ENCODE data around the gene ARID1B. TPM values are rescaled to one million over a fixed set of nuclear protein-coding genes. Genes with fewer than 3 reads are reported as not detected.
A peak's percentile ranks its signal among the peaks of the same experiment; 100 is the strongest.

ARID1B gene
- total RNA-seq, 1 experiment from 2014 or later: 60.3 TPM

GRCh38 chr6:157186785-157187181 lies 409.6 kb downstream of the ARID1B start (continued):
- TF ChIP-seq USF1 (CRISPR knock-in tag; IDR thresholded peaks at IDR 0.05) (no peak), NR1H2 (CRISPR knock-in tag; IDR thresholded peaks at IDR 0.05) (no peak), MAX (CRISPR knock-in tag; IDR thresholded peaks at IDR 0.05) (no peak), E2F5 (CRISPR knock-in tag; IDR thresholded peaks at IDR 0.05) (no peak)

- Mint-ChIP-seq H3K9me3 (no peaks in the 10 kb centered on the region), H3K27ac (no peak overlapping the region), H3K4me1 (peaks cover 23% of the 10 kb centered on the region), H3K36me3 (peaks cover 33% of the 10 kb centered on the region), H3K4me3 (no peak overlapping the region), H3K27me3 (ENCODE audit: low read depth) (no peaks in the 10 kb centered on the region)
- DNase-seq (ENCODE audit: low spot score): no peak
- TF ChIP-seq PREB (CRISPR knock-in tag; IDR thresholded peaks at IDR 0.05; ENCODE audit: borderline replicate concordance) (no peak), JAZF1 (CRISPR knock-in tag; IDR thresholded peaks at IDR 0.05) (no peak), EMX1 (CRISPR knock-in tag; IDR thresholded peaks at IDR 0.05) (no peak)
- ChIA-PET CTCF (interaction anchor here (0.9 to 1.6 kb wide), 4 partner anchors 28 to 307 kb away, joined by 3 to 5 read pairs (median 4); no protein-coding TSS in a partner anchor), POLR2A (no interaction called here)
- peak; percentile 9 for ATAC-seq
Observed at GRCh38 chr6:157187182-157188083, 410.3 kb downstream of the ARID1B start.

- no peak for TF ChIP-seq ZNF396 (CRISPR knock-in tag; IDR thresholded peaks at IDR 0.05; ENCODE audit: borderline replicate concordance)
- TF ChIP-seq GRHL2 (CRISPR knock-in tag; IDR thresholded peaks at IDR 0.05; ENCODE audit: insufficient replicate concordance, severe bottlenecking): no peak
- TF ChIP-seq GTF2I (CRISPR knock-in tag; conservative IDR thresholded peaks at IDR 0.05): no peak
- TF ChIP-seq STAT6 (CRISPR knock-in tag; conservative IDR thresholded peaks at IDR 0.05; ENCODE audit: low read depth): no peak
- TF ChIP-seq NFYB (CRISPR knock-in tag; conservative IDR thresholded peaks at IDR 0.05; ENCODE audit: low read depth): no peak
- no peak for TF ChIP-seq ELF4 (CRISPR knock-in tag; IDR thresholded peaks at IDR 0.05; ENCODE audit: low read depth)
- TF ChIP-seq USF2 (CRISPR knock-in tag; IDR thresholded peaks at IDR 0.05): no peak
- no peak for TF ChIP-seq HMGA2 (CRISPR knock-in tag; IDR thresholded peaks at IDR 0.05)
- TF ChIP-seq JUN (CRISPR knock-in tag; IDR thresholded peaks at IDR 0.05): no peak
- no peak for TF ChIP-seq KAT7 (CRISPR knock-in tag; IDR thresholded peaks at IDR 0.05; ENCODE audit: borderline replicate concordance)
- no peak for TF ChIP-seq SOX15 (CRISPR knock-in tag; IDR thresholded peaks at IDR 0.05)
- no peak for TF ChIP-seq ZMAT4 (CRISPR knock-in tag; IDR thresholded peaks at IDR 0.05)
- no peak for TF ChIP-seq NR3C1 (CRISPR knock-in tag; conservative IDR thresholded peaks at IDR 0.05; ENCODE audit: low read depth)
- Mint-ChIP-seq H3K27ac (no peak overlapping the region), H3K36me3 (peaks cover 37% of the 10 kb centered on the region)
Observed at GRCh38 chr6:157188213-157188612, 411.0 kb downstream of the ARID1B start.

More at GRCh38 chr6:157188213-157188612, 411.0 kb downstream of the ARID1B start:
- Mint-ChIP-seq H3K9me3 (no peaks in the 10 kb centered on the region), H3K27me3 (ENCODE audit: low read depth) (no peaks in the 10 kb centered on the region), H3K4me1 (peaks cover 23% of the 10 kb centered on the region), H3K4me3 (no peak overlapping the region)
- no peak for ATAC-seq
- no peak for DNase-seq (ENCODE audit: low spot score)
- ChIA-PET CTCF (interaction anchor here (1.6 kb wide), 1 partner anchor 29 kb away, joined by 4 read pairs; no protein-coding TSS in a partner anchor), POLR2A (no interaction called here)
